DOHH2 (cell line): Measurements from ENCODE around the gene CACNA1F.

Experiments
- H3F3A ChIP-seq: fragments of 200-600 bp; sonication (generic), shearing (Covaris generic); 2 replicates; pipeline ENCODE4 v1.6.0; 2016; ENCODE audit warnings: antibody characterized with exemption, mild to moderate bottlenecking; ENCODE audit not compliant: control insufficient read depth, insufficient read depth
- H3K27ac ChIP-seq: fragments of 200-600 bp; sonication (generic); 2 replicates; pipeline ENCODE4 v1.5.1; 2014; ENCODE audit warnings: low read depth, mild to moderate bottlenecking, low read length, moderate library complexity
- H3K27me3 ChIP-seq: fragments of 200-600 bp; sonication (generic); 2 replicates; pipeline ENCODE4 v1.6.1; 2014; ENCODE audit warnings: mild to moderate bottlenecking, low read length, mixed read lengths; ENCODE audit not compliant: control insufficient read depth
- H3K36me3 ChIP-seq: fragments of 200-600 bp; sonication (generic); 2 replicates; pipeline ENCODE4 v1.6.1; 2014; ENCODE audit warnings: mild to moderate bottlenecking, low read length, moderate library complexity, mixed read lengths; ENCODE audit not compliant: control insufficient read depth
- H3K4me1 ChIP-seq: fragments of 200-600 bp; sonication (generic); 2 replicates; pipeline ENCODE4 v1.6.1; 2014; ENCODE audit warnings: mild to moderate bottlenecking, low read length, mixed read lengths; ENCODE audit not compliant: control insufficient read depth
- H3K4me2 ChIP-seq: fragments of 200-600 bp; sonication (generic); 2 replicates; pipeline ENCODE4 v1.6.0; 2014; ENCODE audit warnings: mild to moderate bottlenecking, low read length, moderate library complexity
- H3K4me3 ChIP-seq: fragments of 200-600 bp; sonication (generic); 2 replicates; pipeline ENCODE4 v1.5.1; 2014; ENCODE audit warnings: mild to moderate bottlenecking, low read length, mixed read lengths
- H3K79me2 ChIP-seq: fragments of 200-600 bp; sonication (generic); 2 replicates; pipeline ENCODE4 v1.6.1; 2014; ENCODE audit warnings: mild to moderate bottlenecking, low read length, mixed read lengths; ENCODE audit not compliant: control insufficient read depth
- H3K9me2 ChIP-seq: fragments of 200-600 bp; sonication (generic); replicated peaks from 2 replicates; pipeline ENCODE4 v1.6.1; 2014; ENCODE audit warnings: mild to moderate bottlenecking, low read length, mixed read lengths; ENCODE audit not compliant: control insufficient read depth
- H3K9me3 ChIP-seq: fragments of 200-600 bp; sonication (generic); 2 replicates; pipeline ENCODE4 v1.6.1; 2014; ENCODE audit warnings: antibody characterized with exemption, low read length, mixed read lengths; ENCODE audit not compliant: control insufficient read depth, insufficient read depth
- H4K20me1 ChIP-seq: fragments of 200-600 bp; sonication (generic); 2 replicates; pipeline ENCODE4 v1.6.0; 2014; ENCODE audit warnings: low read depth, mild to moderate bottlenecking, antibody characterized with exemption, low read length, moderate library complexity; ENCODE audit not compliant: control insufficient read depth, insufficient read depth
- CTCF ChIP-seq: fragments of 200-600 bp; sonication (generic); IDR thresholded peaks from one replicate; pipeline ENCODE4 v1.5.1; 2014; ENCODE audit warnings: antibody characterized with exemption, mild to moderate bottlenecking, low read depth, low read length; ENCODE audit not compliant: poor library complexity, severe bottlenecking
- EZH2phosphoT487 ChIP-seq: fragments of 200-600 bp; sonication (generic); IDR thresholded peaks from 2 replicates; pipeline ENCODE4 v1.6.1; 2017; ENCODE audit warnings: borderline replicate concordance, mild to moderate bottlenecking, antibody characterized with exemption, low read length, moderate library complexity, mixed read lengths

The CACNA1F gene

GRCh38 chrX:49271341-49271740 lies 38.2 kb upstream of the CACNA1F start:
- Histone ChIP-seq H3K79me2 (peaks cover 46% of the 10 kb centered on the region), H3K4me2 (peak overlapping the region; percentile 79), H3K4me1 (peaks cover 30% of the 10 kb centered on the region), H4K20me1 (no peaks in the 10 kb centered on the region), H3K27me3 (no peaks in the 10 kb centered on the region), H3K36me3 (peaks cover 8% of the 10 kb centered on the region; the same call in 1 of the 2 replicates), H3K9me2 (no peaks in the 10 kb centered on the region), H3K27ac (no peak overlapping the region), H3K4me3 (peak overlapping the region; percentile 85), H3K9me3 (no peaks in the 10 kb centered on the region), H3F3A (no peaks in the 10 kb centered on the region)
- TF ChIP-seq CTCF (no peak), EZH2phosphoT487 (no peak)

GRCh38 chrX:49270249-49270921 lies 37.2 kb upstream of the CACNA1F start:
- Histone ChIP-seq H3K36me3 (peaks cover 8% of the 10 kb centered on the region; the same call in 1 of the 2 replicates), H4K20me1 (no peaks in the 10 kb centered on the region), H3K4me2 (peak overlapping the region; percentile 79), H3K9me2 (no peaks in the 10 kb centered on the region), H3K27ac (0 out of 2 replicates have a peak overlapping the region, but pooled peaks have one; percentile 71), H3K4me1 (peaks cover 30% of the 10 kb centered on the region), H3K4me3 (peak overlapping the region; percentile 85), H3K9me3 (no peaks in the 10 kb centered on the region), H3F3A (no peaks in the 10 kb centered on the region), H3K27me3 (no peaks in the 10 kb centered on the region), H3K79me2 (peaks cover 45% of the 10 kb centered on the region)
- TF ChIP-seq EZH2phosphoT487 (no peak), CTCF (no peak)

- H4K20me1 ChIP-seq = no peaks in the 10 kb centered on the region
- peaks cover 43% of the 10 kb centered on the region for H3K79me2 ChIP-seq
- no peaks in the 10 kb centered on the region for H3K27me3 ChIP-seq
- H3K4me1 ChIP-seq = peaks cover 30% of the 10 kb centered on the region
- peak within 1 kb of the TSS; percentile 71 for H3K27ac ChIP-seq
- no peaks in the 10 kb centered on the region for H3K9me3 ChIP-seq
- H3K4me2 ChIP-seq = peak within 1 kb of the TSS; percentile 79
- peak within 1 kb of the TSS; percentile 85 for H3K4me3 ChIP-seq
- no peaks in the 10 kb centered on the region for H3K9me2 ChIP-seq
- no peak for TF ChIP-seq CTCF
- TF ChIP-seq EZH2phosphoT487 = no peak
- no peaks in the 10 kb centered on the region for H3F3A ChIP-seq
- peaks cover 8% of the 10 kb centered on the region; the same call in 1 of the 2 replicates for H3K36me3 ChIP-seq
Measured at GRCh38 chrX:49269767-49270248, 36.7 kb upstream of the CACNA1F start, which contains the start of gene PPP1R3F. TSS of gene PPP1R3F (plus strand) at chrX:49269793. CDS start at chrX:49269870, 77 bp downstream.
